8988T (cell line): Measurements from ENCODE around the gene SMIM22.
"Not testable (repeated sequence)": the region's sequence is repeated elsewhere in the genome, so short reads cannot be mapped to it uniquely, and the experiment has no call there.

Source experiments
- DNase-seq: peaks from one replicate; pipeline ENCODE4 v3.0.0; 2011

Gene SMIM22

DNA sequence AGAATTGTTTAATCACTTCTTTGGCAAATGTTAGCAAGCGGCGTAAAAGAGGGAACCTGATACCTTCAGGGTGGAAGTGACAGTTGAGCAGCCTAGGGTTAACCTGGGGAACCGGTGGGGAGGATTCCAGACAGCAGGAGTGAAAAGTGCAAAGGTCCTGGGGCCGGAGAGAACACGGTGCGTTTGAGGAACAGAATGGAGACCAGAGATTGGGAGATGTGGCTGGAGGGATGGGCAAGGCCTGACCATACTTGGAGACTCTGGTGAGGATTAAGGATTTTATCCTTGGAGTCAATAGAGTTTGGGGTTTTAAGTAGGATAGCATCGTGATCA lies 25.9 kb upstream of the SMIM22 start:
- no peak for DNase-seq

DNA sequence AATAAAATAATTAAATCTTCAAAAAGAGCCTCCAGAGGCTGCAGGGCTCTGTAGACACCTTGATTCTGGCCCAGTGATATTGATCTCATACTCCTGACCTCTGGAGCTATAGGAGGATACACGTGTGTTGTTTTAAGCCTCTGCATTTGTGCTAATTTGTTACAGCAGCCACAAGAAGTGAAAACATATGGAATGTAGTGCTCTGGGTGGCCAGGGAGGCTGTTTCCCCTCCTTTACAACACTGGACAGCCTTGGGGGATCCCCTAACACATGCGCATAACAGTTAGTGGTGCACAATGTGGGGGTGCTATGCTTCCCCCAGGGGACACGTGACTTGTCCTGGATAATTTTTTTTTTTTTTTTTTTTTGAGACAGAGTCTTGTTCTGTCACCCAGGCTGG lies 23.5 kb upstream of the SMIM22 start:
- DNase-seq, result no peak

- no peak for DNase-seq
Measured at GRCh38 chr16:4772351-4772750, 22.8 kb upstream of the SMIM22 start.

DNA sequence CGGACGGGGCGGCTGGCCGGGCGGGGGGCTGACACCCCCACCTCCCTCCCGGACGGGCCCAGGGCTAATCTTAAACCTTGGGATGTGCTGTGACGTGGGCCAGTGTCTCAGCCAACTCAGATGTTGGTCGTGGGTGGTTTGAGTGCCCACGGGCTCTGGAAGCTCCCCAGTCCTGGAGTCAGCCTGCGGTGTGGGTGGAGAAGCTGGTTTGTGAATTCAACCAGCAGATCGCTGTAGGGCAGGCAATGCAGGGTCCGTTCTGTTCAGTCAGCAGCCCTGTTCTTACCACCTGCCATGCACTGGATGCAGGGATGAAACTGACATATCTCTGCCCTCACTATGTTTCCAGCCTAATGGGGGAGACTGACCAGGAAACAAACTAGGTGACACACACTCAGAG lies 20.2 kb upstream of the SMIM22 start:
- no peak for DNase-seq

DNA sequence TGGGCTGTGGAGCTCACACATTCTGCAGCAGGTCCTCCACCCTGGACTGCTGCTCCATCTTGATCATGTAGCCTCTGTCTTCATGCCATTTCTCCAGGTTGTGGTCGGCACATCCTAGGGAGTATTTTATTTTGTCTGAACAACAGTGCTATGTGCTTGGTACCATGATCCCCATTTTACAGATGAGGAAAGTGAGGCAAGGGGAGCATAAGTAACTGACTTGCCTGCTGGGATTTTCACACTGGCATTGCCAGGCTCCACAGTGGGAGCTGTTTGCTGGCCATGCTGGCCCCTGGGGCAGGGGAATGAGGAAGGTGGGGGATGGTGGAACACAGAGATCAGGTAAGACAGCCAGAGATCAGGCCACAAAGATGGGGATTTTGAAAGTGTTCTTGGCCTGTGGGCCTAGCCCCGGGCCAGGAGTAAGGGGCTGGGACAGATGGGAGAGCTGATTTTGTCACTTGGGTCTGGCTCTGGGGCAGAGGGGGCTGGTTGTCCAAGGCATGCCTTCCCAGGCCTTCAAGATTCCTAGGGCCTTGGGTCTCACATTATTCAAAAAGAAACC lies 18.9 kb upstream of the SMIM22 start:
- DNase-seq, result no peak

DNA sequence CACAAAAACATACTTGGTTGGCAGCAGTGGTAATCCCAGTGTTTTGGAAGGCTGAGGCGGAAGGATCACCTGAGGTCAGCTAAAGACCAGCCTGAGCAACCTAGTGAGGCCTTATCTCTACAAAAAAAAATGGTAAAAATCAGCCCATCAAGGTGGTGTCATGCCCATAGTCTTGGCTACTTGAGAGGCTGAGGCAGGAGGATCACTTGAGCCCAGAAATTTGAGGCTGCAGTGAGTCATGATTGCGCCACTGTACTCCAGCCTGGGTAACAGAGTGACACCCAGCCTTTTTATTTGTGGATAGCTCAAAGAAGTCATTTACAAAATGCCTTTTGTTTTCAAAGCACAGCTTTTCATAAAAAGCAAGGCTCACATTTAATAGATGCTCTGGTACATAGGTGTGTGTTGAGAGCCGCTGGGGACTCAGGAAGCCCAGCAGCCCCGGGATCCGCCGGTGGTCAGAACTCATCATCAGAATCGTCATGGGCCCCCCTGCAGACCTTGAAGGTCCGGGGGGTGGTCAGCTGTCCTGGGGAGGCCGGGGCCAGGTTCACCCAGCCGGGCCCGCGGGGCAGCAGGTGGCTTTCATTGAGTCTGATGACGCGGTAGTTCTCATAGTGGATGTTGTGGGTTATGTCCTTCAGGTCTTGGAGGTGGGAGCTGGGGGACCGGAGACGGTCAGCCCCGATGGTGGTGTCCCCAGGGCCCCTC lies 17.7 kb upstream of the SMIM22 start:
- DNase-seq, result no peak

GRCh38 chr16:4778050-4778392 lies 17.1 kb upstream of the SMIM22 start:
- DNase-seq, result no peak

DNA sequence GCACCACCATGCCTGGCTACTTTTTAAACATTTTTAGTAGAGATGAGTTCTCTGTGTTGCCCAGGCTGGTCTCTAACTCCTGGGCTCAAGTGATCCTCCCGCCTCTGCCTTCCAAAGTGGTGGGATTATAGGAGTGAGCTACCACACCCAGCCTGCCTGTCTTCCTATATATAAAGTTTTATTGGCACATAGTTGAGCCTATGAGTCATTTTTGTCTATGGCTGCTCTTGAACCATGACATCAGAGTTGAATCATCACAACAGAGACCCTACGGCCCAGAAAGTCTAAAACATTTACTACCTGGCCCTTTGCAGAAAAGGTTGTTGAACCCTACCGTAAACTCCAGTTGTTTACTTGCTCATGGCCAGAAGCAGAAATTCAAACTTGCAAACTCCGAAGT lies 14.9 kb upstream of the SMIM22 start:
- no peak for DNase-seq

DNA sequence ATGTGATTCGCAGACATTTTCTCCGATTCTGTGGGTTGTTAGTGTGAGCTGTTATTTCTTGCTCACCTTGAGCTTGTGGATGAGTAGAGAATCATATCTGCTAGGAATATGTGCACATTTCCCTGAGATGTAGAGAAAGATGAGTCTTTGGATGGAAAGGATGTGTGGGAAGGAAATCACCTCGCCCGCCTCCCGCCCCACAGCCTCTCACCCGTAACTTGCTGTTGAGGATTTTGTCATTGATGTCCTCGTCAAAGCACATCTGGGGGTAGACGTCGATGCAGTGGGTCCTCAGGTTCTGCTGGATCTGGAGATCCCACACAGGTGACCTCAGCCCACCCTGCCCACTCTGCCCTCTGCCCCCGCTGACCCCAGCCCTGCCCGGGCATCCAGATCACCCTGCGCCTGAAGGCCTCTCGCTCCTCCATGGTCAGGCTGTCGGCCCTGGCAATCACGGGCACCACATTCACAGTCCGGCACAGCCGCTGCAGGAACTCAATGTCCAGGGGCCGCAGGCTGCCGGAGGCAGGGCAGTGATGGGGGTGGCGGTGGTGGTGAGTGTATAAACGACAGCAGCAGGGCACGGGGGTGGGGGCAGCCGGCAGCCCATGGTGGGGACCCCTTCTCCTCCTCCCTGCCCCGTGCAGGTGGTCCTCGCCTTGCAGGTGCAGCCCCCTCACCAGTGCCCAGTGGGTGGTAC lies 11.8 kb upstream of the SMIM22 start:
- DNase-seq, result no peak

- DNase-seq, result no peak
Measured at GRCh38 chr16:4783951-4784336, 11.2 kb upstream of the SMIM22 start.

GRCh38 chr16:4784444-4784987 lies 10.7 kb upstream of the SMIM22 start:
- DNase-seq, result not testable (repeated sequence)

- DNase-seq, result no peak
Measured at GRCh38 chr16:4785758-4786433, 9.3 kb upstream of the SMIM22 start.

DNA sequence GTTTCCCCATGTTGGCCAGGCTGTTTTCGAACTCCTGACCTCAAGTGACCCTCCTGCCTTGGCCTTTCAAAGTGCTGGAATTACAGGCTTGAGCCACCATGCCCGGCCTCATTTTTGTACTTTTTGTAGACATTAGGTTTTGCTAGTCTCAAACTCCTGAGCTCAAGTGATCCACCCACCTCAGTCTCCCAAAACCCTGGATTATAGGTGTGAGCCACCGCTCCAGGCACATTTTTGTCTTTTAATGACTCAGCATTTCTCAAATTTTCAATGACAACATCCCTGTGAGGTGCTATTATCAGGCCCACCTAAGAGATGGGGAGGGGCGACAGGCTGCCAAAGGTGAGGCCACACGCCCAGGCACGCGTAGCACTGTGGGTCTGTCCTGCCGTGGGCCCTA lies 8.1 kb upstream of the SMIM22 start:
- DNase-seq, result no peak

DNA sequence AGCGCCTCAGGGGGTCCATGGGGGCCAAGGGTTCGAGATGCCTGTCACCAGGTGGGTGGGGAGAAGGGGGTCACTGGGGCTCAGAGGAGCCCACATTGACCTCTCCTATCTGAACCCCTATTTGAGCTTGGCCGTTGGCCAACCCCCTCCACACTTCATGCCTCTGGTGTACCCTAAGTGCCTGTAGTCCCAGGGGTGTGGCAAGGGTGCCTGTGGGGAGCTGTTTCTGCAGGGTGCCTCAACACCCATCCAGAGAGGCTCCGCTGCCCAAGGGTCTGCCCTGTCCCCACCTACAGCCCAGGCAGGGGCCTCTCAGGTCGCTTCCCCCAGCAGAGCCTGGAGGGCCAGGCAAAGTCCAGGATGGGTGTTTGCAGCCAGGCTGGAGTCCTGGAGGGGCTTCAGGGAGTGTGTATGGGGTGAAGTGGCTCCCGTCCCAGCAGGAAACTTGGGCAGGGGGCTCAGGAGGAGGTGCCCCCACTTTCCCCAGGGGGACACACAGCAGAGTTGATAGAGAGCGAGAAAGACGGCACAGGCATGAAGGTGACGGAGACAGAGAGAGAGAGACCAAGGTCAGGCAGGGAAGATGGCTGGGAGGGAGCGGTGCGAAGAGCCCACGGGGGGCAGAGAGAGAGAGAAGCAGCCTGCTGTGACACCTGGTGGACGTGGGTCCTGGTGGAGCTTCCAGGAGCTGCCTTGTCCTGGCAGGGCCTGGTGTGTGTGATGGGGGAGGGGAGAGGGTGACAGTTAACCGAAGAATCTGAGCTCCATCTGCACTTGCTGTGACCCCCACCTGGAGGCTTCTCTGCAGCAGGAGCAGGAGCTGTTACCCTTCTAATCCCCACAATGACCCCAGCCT lies 7.3 kb upstream of the SMIM22 start, which contains the start of gene SEPTIN12:
Gene SEPTIN12 (minus strand): TSS at position 719 of the 856 bp plus-strand sequence. CDS start 700 bp downstream, at position 19.
- DNase-seq, result no peak

DNA sequence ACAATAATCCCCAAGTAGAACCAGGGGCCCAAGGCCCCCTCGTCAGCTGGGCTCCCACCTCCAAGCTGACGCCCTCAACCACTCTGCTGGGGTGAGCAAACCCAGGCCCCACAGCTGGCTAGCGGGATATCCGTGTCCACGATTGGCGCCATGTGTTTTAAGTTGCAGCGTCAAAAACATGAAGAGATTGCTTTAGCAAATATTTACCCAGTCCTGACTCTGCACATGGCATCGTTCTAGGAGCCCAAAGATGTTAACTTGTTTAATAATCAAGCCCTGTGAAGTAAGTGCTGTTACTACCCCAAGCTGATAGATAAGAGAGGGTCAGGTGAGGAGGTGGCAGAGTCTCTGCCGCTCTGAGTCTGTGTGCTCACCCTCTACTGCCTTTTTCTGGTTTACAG lies 6.7 kb upstream of the SMIM22 start:
- DNase-seq, result no peak

DNA sequence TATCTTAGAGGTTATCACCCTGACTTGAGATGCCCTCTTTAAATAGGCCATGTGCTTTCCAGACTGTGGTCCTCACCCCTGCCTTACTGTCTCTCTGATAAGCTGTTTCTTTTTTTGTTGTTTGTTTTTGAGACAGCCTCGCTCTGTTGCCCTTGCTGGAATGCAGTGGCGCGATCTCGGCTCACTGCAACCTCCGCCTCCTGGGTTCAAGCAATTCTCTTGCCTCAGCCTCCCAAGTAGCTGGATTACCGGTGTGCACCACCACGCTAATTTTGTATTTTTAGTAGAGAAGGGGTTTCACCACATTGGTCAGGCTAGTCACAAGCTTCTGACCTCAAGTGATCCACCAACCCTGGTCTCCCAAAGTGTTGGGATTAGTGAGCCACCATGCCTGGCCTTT lies 6.3 kb upstream of the SMIM22 start:
- DNase-seq, result no peak

GRCh38 chr16:4790261-4790660 lies 4.9 kb upstream of the SMIM22 start:
- no peak for DNase-seq

- no peak for DNase-seq
Measured at GRCh38 chr16:4790871-4791270, 4.3 kb upstream of the SMIM22 start.

- no peak for DNase-seq
Measured at GRCh38 chr16:4792951-4793513, 2.1 kb upstream of the SMIM22 start.

GRCh38 chr16:4795828-4796572 lies 831 bp downstream of the SMIM22 start:
- no peak for DNase-seq

DNA sequence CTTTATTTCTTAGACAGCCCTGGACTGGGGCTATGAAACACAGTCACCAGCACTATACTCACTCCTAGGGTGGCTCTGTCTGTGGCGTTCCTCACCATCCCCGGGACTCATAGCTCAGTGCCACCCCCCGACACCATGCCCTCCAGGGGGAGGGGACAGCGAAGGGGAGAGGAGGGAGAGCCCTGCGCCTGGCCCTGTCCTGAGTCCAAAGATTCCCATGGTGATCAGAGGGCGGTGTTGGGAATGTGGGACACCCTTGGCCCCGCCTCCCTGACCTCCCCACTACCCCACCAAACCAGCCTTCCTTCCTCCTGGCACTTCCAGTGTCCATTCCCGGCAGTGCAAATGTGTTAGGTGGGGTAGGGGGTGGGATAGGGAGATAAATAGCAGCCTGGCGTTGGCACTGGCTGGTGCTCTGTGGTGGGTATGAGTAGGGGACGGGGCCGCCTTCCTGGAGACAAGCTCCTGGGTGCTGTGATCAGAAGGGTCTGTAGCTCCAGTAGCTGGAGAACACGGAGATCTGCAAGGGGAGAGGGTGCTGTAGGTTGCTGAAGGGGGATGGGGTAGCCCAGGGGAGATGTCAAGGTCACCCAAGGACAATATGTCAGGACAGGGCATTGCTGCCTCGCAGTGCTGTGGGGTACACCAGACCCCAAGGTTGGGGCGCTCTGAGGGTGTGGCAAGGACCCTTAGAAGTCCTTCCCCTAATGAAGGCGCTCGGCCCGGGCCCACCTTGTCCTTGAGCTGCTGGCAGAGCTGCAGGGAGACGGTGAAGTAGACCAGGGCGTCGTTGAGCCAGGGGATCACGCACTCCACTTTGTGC lies 2.0 kb downstream of the SMIM22 start:
- no peak for DNase-seq
